22Rv1 (cell line): ENCODE measurements around the gene FAM210A.

Source experiments
- H3K27ac ChIP-seq: fragments of 450-650 bp; 2 replicates; pipeline ENCODE4 v1.5.1; 2017
- ZFX ChIP-seq: fragments of 450-650 bp; IDR thresholded peaks from 2 replicates; pipeline ENCODE4 v1.6.1; 2017; ENCODE audit warnings: antibody characterized with exemption, borderline replicate concordance
- TF ChIP-seq, protein P1 (sequence below): fragments of 450-650 bp; IDR thresholded peaks from 2 replicates; pipeline ENCODE4 v1.5.1; 2017; ENCODE audit warnings: mild to moderate bottlenecking

FAM210A gene

DNA sequence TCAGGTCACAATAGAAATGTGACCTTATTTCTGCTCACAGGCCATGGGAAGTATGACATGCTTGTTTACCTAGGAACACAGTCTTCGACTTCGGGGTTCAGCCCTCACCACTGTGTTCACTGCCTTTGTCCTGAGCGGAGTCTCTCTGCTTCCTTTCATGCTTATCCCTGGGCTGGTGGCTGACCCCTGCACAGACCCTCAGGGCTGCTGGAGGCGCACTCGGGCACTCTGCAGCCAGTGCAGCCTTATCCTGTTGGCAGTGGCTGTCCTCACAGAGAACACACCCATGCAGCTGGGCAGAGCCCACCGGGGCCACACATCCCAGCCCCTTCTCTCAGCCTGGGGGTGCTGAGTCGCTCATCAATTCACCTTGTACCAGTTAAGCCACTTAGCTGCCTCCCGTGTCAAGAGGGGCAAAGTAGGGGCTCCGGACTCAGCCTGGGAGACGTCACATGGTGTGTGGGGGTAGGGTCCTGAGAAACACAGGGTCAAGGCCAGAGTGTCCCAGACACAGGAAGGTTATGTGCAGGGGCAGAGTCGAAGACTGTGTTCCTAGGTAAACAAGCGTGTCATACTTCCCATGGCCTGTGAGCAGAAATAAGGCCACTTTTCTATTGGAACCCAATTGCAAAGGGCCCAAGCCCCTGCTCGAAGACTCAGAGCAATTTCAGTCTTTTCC, 107.5 kb downstream of the FAM210A start:
- H3K27ac ChIP-seq = no peak overlapping the region

DNA sequence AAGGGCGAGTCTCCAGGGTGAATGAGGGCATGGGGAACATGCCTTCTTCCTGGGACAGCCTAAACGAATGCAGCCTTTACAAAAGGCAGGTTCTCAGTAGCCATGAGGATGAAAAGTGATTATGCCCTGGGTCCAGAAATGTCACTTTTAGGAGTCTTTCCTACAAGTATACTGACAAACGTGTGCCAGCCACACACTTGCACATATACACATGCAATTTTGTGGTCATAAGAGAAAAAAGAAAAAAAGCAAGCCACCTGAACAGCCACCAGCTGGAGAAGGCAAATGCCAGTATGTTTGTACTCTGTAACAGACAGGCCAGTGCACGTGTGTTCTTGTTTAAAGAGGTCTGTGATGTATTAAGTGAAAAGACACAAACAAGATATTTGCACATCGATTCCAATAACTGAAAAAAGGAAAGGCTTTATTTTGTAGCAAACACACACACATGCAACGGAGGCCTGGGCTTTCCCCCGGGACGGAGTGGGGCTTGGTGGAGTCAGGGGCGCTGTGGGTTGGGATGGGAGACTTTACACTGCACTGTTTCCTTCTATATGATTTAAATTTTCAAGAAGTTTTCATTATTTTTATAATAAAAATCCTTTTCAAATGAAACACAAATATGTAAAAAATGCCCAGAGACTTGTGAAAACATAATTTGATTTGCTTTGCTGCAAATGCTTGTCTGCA, 108.4 kb downstream of the FAM210A start:
- H3K27ac ChIP-seq = no peak overlapping the region
- TF ChIP-seq ZFX = no peak
- TF ChIP-seq, protein P1, sequence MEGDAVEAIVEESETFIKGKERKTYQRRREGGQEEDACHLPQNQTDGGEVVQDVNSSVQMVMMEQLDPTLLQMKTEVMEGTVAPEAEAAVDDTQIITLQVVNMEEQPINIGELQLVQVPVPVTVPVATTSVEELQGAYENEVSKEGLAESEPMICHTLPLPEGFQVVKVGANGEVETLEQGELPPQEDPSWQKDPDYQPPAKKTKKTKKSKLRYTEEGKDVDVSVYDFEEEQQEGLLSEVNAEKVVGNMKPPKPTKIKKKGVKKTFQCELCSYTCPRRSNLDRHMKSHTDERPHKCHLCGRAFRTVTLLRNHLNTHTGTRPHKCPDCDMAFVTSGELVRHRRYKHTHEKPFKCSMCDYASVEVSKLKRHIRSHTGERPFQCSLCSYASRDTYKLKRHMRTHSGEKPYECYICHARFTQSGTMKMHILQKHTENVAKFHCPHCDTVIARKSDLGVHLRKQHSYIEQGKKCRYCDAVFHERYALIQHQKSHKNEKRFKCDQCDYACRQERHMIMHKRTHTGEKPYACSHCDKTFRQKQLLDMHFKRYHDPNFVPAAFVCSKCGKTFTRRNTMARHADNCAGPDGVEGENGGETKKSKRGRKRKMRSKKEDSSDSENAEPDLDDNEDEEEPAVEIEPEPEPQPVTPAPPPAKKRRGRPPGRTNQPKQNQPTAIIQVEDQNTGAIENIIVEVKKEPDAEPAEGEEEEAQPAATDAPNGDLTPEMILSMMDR = no peak

More for the DNA sequence above, 107.5 kb downstream of the FAM210A start:
- TF ChIP-seq, protein P1 = no peak
- no peak for TF ChIP-seq ZFX

DNA sequence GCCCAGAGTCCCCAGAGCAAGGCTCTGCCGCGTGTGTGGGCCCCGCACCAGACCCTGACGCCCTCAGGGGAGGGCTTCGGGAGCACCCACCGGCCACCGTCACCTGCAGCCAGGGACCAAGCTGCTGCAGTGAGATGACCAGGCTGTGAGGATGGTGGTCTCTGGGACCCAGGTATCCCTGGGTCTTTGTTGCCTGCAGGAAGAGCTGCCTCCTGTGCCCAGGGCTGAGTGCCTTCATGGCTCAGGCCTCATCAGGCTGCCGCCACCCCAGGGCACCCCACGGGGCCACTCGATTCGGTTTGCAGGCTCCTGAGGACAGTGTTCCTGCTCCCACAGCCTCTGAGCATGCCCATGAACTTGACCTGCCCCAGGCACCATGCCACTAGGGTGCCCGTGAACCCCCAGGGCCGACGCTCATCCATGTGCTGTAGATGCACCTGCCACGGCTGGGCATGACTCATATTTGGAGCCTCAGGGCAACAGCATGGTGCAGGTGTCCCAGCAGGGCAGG, 109.8 kb downstream of the FAM210A start:
- H3K27ac ChIP-seq = no peak overlapping the region
- TF ChIP-seq, protein P1 = no peak
- no peak for TF ChIP-seq ZFX

DNA sequence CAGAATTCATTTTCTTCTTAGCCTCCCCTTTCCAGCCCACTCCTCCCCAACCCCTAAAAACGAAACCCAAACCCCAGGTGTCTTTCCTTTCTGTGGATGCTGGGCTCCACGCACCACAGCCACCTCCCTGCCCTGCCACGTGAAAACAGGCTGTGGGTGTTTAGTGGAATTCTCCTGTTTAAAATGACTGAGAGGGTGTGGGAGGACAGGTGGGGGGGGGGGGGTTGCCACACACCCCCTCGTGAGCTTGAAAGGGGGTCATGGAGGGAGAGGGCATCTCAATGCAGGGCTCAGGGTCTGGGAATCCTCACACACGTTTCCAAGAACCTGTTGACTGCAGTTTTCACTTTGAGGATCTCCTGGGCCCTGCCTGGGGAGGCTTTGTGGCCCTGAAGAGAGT, 110.3 kb downstream of the FAM210A start:
- H3K27ac ChIP-seq = no peak overlapping the region
- TF ChIP-seq, protein P1 = no peak
- no peak for TF ChIP-seq ZFX

DNA sequence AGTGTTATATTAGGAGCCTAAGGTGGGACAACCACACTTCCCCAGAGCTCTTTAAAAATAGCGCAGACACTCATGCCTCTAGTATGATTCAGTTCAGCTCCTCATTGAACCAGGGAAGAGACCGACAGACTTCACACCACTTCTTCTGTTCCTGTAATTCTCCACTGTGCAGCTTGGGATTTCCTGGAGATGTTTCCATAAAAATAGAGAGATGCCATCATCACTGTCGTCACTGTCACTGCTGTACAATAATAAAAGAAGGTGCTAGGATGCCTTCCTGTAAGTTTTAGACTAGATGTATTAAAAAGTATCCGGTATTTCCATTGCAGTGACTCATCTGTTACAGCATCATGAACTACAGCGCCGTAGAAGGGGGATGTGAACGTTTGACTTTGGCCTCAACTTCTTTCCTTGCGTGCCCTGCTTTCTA, 110.9 kb downstream of the FAM210A start:
- TF ChIP-seq, protein P1 = no peak
- no peak for TF ChIP-seq ZFX
- no peak overlapping the region for H3K27ac ChIP-seq

DNA sequence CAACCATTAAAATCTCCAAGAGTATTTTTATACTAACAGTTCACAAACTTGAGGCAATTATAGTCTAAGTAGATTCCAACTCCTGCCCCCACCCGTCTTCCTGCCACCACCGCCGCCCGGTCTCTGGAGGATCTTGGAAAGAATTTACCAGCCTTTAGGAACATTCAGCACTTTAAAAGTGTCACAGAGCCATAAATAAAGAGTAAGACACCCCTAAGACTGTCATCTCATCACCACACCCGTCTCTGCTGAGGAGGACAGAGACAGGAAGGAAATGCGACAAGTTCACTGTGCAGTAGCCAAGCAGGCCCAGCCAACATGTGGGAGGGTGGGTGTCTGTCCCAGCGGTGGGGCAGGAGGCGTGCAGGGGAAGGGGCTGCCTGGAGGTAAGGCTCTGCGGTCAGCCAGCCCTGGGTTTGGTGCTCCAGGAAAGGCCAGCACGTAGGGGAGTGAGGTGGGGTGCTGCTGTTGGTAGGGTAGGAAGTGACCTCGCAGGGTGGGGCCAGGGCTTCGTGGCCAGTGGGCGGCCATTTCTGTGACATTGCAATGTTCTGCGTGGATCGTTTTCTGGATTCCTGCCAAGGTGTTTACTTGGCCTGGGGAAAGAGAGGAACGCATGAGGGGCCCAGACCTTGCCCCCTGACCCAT, 111.6 kb downstream of the FAM210A start:
- TF ChIP-seq, protein P1 = no peak
- no peak for TF ChIP-seq ZFX
- no peak overlapping the region for H3K27ac ChIP-seq
